Activated effector memory CD4-positive, alpha-beta T cell treated with Interleukin-2 at 50 U/mL for 16 hours (primary cell): ENCODE measurements around the gene CSN3.

ENCODE experiments used
- DNase-seq: peaks from one replicate; pipeline ENCODE4 v3.0.0-alpha.2; 2020

Gene CSN3

DNA sequence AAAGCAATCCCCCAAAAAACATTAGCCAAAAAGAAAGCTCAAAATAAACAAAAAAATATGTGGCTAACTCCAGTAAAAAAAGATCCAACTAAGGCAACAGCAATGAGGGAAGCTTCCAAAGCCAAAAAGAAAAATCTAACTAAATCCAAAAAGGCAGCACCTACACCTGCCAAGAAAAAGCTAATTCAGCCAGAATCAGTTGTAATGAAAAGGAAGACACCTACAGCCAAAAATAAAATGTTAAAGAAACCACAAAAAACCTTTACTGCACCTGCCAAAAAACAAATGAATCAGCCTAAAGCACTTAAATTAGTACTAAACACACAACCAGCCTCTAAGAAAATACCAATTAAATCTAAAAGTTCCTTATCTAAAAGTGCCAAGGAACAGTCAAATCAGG is 55.2 kb downstream of the CSN3 start:
- no peak for DNase-seq

DNA sequence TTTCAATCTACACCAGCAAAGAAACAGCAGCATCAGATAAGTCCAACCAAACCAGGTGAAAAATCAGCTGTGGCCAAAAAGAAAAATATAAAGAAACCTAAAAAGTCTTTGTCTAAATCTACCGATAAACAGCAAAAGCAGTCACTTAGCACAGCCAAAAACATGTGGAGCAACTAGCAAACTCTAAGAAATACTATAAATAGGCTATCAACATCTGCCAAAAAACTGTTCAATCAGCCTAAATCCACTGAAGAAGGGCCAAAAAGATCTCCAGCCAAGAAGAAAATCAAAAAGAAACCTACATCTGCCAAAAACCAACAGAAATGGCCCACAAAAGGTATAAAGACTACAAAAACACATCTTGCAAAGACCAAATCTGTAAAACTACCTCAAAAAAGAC is 55.7 kb downstream of the CSN3 start:
- no peak for DNase-seq

DNA sequence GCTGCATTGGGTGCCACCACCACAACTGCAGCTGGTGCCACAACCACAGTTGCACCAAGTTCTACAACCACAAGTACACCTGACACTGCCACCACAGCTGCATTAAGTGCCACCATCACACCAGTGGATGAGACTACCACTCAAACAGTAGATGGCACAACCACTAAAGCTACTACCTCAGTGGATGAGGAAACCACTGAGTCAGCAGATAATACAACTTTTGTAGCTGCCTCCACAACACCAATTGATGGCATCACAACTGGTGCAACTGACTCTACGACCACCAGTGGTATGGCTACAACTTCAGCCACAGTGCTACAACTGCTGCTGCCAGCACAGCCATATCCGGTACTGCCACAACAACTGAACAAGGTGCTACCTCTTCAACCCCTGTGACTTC is 57.2 kb downstream of the CSN3 start:
- no peak for DNase-seq

DNA sequence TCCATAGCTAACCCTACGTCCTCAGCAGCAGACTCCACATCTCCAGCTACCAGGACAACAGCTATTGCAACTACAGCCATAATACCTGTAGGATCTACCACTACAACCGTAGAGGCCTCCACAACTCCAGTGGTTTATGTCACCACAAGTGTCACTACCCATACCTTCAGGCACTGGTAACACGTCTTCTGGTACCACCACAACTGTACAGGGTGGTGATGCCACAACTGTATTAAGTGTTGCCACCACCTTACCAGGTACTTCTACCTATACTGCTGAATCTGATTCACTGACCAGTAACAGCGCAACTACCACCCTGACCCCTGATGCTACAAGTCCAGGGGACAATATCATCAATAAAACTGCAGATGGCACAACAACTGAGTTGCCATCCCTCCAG is 57.8 kb downstream of the CSN3 start:
- no peak for DNase-seq
